CD4-positive, alpha-beta T cell treated with Interleukin-10 for 1 hour (primary cell): ENCODE results near the gene MREG.
"Not testable (repeated sequence)": the region's sequence is repeated elsewhere in the genome, so short reads cannot be mapped to it uniquely, and the experiment has no call there.

Experiments
- DNase-seq: peaks from one replicate; pipeline ENCODE4 v3.0.0-alpha.2; 2020

The MREG gene

DNA sequence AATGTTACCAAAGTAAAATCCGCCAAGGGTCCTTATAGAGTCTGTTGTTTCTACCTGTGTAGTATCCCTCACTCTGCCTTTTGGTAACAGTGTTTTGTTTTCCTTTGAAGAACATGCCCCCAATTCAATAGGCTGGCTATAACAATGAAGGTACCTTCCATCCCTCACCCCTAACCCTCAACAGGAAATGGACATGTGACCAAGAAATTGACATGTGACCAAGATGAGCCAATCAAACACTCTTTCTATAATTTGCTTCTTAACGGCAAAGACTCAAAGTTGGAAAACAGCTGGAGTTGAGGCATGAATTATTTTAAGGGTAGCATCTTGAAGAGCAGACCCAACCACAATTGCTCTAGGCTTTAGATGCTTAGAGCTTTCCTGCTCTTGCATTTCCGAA, 5.4 kb upstream of the MREG start:
- DNase-seq, result no peak

DNA sequence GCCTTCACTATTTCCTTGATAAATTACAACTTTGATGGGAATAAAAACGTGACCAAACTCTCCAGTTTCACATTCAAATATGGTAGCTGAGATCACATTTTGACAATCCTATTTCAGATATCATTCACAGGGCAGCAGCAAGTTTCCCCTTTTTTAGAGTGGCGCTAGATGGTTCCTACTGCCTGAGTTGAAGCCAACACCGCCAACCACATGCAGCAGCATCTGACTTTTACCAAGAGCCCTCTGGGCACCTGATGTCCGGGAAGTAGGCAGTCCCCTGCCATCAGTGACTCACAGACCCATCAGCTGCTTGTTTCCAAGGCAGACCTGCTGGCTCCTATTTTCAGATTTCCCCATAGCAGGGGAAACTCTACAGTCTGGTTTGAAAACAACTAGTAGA, 4.0 kb upstream of the MREG start:
- peak; percentile 50 for DNase-seq

DNA sequence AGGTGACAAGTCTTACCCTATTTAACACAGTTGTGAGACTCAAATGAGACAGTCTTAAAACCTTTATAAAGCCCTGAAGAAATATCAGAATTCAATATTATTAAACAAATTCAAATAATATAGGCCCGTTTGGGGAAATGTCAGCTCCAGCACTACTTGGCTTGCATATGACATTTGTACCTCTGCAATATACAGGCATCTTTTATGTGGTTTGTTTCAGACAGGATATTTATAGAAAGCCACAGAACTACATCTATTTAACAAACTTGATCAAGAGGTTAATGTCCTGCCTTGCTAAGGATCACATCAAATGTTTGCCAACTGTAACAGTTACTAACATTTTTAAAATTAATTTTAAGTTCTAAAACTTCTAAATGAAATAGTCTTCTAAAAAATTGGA, 3.2 kb upstream of the MREG start:
- peak; percentile 23 for DNase-seq

DNA sequence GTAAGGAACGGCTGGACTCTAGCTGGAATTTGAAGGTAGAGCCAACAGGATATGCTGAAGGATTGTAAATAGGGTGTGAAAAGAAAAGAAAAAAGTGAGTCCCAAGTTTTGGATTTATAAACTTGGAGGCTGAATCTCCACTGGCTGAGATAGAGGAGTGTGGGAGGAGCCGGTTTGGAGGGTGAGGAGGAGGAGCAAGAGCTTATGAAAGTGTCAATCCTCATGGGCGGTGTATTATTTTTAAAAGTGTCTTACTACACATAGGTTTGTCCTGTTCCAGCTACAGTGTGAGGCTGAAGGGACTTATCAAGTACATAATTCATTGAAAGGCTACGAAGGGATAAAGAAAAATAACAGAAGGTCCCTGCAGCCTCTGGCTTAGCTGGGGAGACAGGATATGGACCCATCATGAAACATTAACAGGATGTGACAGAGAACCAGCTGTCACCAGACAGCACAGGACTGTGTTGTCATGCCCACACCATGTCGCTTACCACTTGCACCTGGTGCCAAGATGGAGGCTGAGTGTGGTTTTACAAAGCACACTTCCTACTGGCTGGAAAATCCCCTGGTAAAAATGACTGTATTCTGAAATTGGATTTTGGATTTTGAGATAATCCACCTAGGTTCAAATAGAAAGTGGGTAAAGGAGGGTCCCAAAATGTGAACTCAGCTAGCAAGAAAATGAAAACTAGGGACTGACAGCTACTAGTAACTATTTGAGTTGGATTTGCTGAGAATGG, 2.5 kb upstream of the MREG start:
- peak; percentile 71 for DNase-seq

DNA sequence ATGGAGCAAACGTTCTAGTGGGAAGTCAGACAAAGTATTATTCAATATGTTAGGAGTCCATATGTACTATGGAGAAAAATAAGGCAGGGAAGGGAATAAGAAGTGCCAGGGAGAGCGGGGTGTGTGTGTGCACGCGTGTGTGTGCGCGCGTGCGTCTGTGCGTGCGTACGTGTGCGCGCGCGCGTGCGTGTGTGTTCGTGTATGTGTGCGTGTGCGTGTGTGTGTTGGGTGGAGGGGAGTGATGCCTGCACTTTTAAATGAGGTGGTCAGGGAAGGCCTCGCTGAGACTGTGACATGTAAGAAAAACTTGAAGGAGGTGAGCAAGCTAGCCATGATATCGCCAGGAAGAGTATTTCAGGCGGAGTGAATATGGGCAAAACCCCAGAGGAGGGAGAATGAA, 1.6 kb upstream of the MREG start:
- no peak for DNase-seq

DNA sequence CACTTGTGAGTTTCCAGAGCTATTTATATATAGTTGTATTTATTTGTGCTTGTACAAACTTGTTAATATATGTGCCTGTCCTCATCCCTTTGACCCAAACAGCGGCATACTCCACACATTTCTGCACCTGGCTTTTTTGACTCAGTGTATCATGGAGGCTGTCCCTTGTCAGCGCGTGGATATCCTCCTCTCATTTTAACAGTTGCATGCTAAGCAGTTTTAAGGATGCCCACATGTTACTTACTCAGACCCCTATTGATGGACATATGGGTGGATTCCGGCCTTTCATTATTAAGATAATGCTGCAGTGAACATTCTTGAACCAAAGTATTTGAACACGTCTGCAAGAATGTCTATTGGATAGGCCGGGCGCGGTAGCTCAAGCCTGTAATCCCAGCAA, 655 bp upstream of the MREG start:
- no peak for DNase-seq

DNA sequence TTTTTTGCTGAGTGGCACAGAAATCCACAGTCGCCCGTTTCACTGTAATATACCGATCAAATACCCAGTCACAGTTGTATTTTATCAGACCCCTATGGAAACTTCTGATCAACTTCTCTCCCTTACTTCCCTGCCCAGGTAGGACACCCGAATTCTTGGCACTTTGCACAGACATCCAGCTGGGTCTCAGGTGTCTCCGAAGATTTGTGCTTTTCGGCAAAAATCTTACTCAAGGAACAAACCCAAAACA, 596 bp downstream of the MREG start:
- no peak for DNase-seq

DNA sequence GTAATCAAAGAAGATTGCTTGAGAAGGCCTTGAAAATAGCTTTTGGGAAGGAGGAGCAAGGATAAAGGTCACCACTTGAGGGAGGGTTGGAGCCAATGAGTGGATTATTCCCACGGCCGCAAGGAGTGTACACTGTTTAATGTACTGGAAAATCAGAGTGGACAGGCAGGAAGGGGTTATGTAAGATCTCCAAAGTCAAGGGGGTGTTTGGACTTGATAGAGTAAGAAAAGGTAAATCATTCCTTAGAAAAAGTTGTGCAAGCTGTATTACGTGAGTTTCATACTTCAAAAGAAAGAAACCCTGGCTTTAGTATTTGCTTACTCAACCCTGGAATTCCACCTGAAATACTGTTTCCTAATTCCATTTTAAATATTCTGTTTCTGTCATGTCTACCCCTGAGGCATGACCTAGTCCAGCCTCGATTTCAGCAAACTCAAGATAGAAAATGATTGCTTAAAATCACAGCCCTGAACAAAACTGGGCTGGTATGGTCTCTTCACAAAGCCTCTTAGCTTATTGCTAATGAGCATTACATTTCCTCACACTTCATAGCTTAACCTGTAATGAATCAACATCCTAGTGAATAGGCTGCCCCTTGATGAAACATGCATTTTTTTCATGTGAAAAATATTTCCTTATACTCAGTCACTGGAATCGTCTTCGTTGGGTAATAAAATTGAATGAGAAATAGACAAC, 1.1 kb downstream of the MREG start:
- DNase-seq, result no peak

DNA sequence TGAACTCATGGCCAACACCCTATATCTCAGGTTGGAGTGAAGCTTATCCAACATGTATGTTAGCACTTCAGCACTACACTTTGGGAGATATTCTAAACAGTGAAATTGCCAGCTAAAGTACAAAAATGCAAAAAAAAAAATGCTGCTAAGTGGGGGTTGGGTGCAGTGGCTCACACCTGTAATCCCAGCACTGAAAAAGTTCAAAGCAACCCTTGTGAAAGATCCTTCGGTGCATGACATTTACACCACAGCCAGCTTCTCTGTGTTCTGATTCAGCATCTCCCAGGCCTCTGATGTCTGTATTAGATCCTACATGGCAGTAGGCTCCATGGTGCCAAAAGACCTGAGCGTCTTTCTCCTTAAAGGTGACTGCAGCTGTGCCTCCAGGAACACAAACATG, 4.1 kb downstream of the MREG start:
- DNase-seq, result not testable (repeated sequence)

DNA sequence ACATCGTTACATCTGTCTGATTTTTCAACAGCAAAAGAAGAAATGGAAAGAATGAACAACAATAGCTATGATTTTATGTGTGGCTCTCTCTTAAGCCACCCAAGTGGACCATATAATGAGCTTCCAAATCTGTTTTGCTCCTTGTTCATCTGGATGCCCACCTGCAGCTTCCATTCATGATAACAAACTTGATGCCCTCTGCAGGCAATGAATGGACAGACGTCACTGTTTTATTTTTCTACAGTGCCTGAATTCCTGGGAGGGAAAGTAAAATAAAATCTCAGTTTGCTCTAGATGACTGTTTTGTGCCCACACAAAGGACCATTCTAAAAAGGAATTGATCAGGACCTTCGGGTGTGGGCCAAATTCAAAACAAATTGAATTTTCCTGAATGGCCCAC, 5.0 kb downstream of the MREG start:
- DNase-seq, result no peak

DNA sequence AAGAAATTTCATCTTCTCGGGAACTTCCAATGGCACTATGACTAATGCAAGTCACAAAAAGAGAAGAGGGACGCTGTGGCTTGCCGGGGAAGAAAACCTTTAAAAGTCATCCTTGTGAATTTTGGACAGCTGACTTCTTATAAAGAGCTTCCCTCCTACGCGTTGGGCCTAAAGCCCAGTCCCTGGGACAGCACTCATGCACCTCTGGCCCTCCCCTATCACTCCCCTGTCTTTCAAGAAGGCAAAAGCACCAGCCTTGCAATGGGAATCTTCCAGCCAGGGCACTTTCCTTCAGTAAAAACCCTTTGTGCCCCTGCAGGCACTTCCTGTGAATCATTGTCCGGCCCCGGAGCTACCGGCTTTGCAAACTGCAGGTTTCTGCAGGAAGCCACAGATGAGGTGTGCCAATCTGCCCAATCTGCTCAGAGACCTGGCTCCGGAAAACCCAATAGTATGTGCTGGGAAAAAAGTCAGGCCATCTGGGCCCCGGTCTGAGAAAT, 7.1 kb downstream of the MREG start:
- DNase-seq, result peak; percentile 34

DNA sequence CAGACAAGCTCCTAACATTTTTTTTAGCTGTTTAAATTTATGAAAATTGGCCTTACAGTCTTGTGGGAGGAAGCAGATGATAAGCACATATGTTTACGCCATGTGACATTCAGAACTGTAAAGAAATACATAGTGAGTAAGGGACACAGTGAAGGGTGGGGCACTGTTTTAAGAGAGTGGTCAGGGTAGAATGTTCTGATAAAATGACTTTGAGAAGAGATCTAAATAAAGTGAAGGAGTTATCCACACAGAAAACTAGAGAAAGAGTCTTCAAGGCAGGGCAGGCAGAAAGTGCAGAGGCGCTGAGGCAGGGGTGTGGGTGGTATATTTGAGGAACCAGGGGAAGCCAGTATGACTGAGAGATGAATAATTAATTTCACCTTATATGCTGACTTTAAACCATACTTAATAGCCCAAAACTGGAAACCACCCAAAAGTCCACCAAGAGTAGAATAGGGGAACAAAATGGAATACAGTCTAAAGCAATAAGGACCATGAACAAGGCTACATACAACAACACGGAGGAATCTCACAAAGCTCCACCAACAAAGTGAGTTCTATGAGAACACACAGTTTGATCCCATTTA, 8.6 kb downstream of the MREG start:
- DNase-seq, result no peak

DNA sequence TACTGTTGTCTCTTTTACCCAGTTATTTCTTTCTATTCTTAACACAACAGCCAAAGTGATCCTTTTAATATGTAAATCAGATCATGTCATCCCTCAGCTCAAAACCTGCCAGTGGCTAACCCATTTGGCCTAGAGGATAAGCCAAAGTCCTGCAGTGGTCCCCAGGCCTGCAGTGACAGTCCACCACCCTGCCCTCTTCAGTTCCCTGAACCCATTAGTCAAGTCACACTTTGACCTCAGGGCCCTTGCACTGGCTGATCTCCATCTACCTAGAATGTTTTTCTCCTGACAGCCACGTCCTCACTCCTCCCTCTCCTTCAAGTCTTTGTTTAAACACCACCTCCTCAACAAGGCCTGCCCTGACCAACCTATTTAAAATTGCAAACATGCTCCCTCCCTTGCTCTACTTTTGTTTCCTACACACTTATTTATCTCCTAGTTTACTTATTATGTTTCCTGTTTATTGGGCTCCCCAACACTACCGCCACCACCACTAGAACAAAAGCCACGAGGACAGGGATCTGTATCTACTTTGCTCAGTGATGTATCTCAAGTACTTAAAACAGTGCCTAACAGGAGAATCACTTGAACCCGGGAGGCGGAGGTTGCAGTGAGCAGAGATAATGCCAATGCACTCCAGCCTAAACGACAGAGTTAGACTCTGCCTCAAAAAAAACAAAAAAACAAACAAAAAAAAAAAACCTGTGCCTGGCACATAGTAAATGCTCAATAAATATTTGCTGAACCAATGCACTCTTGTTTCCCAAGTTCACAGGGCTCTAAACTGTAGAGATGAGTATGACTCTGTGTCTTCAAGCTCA, 9.3 kb downstream of the MREG start:
- no peak for DNase-seq

DNA sequence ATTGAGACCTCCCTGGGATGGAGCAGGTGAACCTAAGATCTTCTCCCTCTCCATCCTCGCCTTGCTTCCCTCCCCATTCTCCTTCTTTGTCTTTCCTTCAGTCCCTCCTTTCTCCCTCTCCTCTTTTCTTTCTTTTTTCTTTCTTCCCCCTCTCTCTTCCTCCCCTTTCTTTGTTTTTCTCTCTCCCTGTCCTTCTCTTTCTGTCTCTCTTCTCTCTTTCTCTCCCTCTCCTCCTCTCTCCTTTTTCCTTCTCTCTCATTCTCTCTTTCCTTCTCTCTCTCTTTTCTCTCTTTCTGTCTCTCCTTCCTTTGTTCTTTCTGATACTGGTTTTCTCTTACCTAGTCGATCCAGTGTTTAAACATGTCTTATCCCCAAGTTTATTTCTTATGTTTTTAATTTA, 10.7 kb downstream of the MREG start:
- no peak for DNase-seq

DNA sequence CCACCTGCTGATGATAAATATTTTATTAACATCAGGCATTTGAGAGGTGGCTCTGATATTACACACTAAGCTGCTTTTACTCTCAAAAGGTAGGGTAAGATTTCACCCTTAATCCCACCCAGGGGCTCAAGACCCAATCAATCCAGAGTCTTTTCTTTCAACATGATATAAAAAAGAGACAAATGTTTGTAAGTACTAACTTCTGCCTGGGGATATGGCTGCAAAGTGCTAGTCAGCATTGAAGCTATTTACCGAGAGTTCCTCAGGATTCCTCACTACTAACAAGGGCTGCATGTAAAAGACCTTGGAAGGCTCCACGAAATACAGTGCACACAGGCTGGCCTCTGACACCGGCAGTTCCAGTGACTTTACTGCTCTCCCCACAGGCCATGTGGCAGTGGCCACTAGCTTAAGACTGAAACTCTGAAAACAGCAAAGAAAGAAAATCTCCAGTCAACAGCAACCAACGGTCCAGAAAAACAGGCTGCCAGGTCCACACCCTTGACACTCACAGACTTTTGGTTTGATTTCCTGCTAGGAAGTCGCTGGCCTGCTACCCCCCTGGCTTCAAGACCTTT, 11.2 kb downstream of the MREG start:
- DNase-seq, result no peak

DNA sequence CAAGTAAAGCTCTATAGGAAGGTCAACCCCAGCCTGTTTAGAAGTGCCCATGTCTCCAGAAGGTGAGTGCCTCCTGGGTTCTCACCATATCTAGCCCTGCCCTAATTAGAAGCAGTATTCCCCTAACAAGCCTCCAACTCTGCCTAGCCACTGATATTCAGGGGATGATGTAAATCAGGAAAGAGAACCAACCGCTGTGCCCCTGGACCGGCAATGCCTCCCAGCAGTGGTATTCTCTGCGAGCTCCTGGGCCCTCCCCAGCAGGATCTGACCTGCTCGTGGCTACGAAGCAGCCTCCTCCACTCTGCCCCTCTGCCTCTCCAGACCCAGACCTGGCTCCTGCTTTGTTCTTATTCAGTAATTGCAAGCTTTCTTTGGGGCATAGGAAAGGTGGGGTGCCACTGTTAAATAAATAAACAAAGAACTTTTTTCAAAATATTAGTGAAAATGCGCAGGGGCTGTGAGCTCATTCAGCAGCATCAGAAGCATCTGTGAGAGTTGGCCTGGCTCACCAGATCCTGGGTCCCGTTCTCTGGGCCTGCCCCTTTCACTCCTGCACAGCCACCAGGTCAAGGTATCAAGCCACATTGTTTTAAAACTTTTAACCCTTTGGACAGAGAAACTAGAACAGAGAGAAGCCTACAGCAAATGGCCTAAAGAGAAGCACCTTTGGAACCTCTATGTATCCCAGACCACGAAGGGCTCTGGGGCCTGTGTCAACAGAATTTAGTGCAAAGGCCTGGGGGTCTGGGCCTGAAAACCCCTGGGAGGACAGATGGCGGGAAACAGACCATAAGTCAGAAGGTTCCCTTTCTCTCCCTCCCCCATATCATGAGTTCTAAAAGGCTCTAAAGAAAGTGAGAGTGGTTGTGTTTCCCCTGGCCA, 11.9 kb downstream of the MREG start:
- DNase-seq, result no peak

DNA sequence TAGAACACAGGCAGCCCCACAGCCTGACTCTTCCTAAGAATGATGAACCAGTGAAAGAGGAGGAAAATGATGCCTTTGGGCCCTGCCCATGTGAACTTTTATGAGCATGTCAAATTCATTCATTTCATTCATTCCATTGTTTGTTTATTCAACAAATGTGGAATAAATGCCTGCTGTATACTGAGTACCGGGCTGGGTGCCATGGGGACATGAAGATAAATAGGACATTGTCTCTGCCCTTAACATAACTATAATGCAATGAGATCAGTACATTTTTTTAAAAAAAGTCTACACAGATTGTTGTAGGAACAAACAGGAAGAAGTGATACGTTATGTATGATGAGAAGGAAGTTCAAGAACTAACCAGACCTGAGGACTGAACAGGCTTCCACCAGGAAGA, 14.7 kb downstream of the MREG start:
- no peak for DNase-seq

DNA sequence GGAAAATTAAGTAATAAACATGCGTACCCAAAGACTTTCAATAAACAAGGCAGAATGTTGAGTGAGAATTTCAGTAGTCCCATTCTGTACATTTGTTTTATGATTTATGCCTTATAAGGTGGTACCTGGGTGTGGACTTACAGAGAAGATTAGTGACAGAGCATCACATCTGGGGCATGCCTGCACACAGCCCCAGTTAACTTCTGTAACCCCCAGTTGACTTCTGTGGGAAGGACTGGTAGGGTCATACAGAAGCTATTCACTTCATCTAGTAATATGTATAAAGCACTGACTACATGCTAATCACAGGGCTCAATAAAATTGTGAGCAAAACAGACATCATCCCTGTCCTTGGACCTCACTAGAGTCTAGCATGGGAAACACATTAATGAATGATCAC, 16.1 kb downstream of the MREG start:
- DNase-seq, result no peak

DNA sequence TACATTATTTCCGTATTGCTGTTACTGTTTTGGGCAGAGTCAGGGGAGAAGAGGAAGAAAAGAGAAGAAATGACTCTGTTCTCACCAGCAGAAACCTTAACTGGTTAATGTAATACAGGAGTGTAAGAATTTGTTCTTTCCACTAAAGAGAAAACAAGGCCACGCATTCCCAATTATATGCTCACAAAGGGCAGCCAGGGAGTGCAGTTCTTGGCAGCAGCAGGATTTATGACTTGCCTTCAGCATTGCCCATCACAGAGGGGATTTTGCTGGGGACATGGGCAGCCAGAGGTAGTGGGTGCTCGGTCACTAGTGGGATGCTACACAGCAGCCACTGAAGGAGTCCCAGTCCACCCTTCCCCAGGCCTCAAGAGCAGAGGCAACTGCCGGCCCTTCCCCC, 18.4 kb downstream of the MREG start:
- no peak for DNase-seq

DNA sequence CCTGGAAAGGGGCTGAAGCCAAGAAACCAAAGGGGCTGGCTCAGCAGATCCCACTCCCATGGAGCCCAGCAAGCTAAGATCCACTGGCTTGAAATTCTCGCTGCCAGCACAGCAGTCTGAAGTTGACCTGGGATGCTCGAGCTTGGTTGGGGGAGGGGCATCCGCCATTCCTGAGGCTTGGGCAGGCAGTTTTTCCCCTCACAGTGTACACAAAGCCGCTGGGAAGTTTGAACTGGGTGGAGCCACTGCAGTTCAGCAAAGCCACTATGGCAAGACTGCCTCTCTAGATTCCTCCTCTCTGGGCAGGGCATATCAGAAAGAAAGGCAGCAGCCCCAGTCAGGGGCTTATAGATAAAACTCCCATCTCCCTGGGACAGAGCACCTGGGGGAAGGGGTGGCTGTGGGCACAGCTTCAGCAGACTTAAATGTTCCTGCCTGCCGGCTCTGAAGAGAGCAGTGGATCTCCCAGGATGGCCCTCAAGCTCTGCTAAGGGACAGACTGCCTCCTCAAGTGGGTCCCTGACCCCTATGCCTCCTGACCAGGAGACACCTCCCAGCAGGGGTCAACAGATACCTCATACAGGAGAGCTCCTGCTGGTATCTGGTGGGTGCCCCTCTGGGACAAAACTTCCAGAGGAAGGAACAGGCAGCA, 24.7 kb downstream of the MREG start:
- not testable (repeated sequence) for DNase-seq

DNA sequence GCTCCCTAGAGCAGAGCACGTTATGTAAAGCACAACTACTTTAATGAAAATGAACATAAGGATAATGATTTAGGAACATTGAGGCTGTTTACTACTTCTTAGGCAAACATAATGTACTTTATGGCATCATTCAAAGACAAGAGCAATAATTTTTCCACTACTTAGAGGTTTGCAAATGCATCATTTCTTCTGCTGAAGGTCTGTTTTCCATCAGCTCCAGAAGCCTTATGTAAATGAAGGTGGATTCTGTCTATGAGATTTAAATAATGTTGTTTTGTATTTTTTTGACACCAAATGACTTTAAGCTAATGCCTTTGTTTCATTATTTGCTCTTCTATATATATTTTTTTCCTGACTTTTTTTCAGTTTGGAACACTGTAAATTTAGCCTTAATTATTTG, 28.1 kb downstream of the MREG start:
- no peak for DNase-seq

DNA sequence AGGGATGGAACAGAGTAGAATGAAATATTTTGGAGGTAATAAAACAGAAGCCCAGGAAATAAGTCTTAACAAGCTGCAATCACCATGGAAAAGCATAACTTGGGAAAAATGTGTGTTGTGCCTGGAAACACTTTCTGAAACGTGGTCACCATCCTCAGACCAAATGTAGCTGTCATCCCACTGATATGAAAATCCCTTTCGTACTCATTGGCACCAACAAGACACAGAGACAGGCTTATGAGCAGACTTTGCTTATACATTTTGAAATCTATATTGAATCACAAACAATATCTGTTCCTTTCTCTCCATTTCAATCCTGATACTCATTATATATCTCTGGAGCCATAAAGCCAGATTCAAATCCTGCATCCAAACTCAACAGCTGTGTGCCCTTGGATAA, 28.7 kb downstream of the MREG start:
- DNase-seq, result no peak
